Activated T-cell treated with anti-CD3 and anti-CD28 coated beads for 4 hours (primary cell): ENCODE results near the gene RBFOX1.

Experiments used
- DNase-seq: peaks from one replicate; pipeline ENCODE4 v3.0.0-alpha.2; 2020

RBFOX1 gene

GRCh38 chr16:7335991-7336634, 3.5 kb downstream of the RBFOX1 start:
- DNase-seq: no peak

- no peak for DNase-seq
Observed at GRCh38 chr16:7336742-7337141, 4.1 kb downstream of the RBFOX1 start.

GRCh38 chr16:7338826-7339225, 6.2 kb downstream of the RBFOX1 start:
- DNase-seq: no peak

- DNase-seq: no peak
Observed at GRCh38 chr16:7339700-7340099, 7.1 kb downstream of the RBFOX1 start.

- no peak for DNase-seq
Observed at GRCh38 chr16:7340938-7341337, 8.3 kb downstream of the RBFOX1 start.

- no peak for DNase-seq
Observed at GRCh38 chr16:7342598-7342997, 10.0 kb downstream of the RBFOX1 start.

- DNase-seq: no peak
Observed at GRCh38 chr16:7343243-7343642, 10.6 kb downstream of the RBFOX1 start.

- no peak for DNase-seq
Observed at GRCh38 chr16:7344830-7345780, 12.5 kb downstream of the RBFOX1 start.

- no peak for DNase-seq
Observed at GRCh38 chr16:7350806-7351205, 18.2 kb downstream of the RBFOX1 start.

GRCh38 chr16:7351610-7352510, 19.2 kb downstream of the RBFOX1 start:
- DNase-seq: no peak

GRCh38 chr16:7355758-7356157, 23.1 kb downstream of the RBFOX1 start:
- no peak for DNase-seq

GRCh38 chr16:7361416-7362129, 28.9 kb downstream of the RBFOX1 start:
- DNase-seq: no peak

- no peak for DNase-seq
Observed at GRCh38 chr16:7362231-7362630, 29.6 kb downstream of the RBFOX1 start.

GRCh38 chr16:7363422-7364417, 31.1 kb downstream of the RBFOX1 start:
- DNase-seq: no peak

- DNase-seq: no peak
Observed at GRCh38 chr16:7366041-7366440, 33.4 kb downstream of the RBFOX1 start.

- no peak for DNase-seq
Observed at GRCh38 chr16:7366993-7367880, 34.6 kb downstream of the RBFOX1 start.

- DNase-seq: no peak
Observed at GRCh38 chr16:7369204-7369603, 36.6 kb downstream of the RBFOX1 start.

GRCh38 chr16:7372095-7372494, 39.5 kb downstream of the RBFOX1 start:
- no peak for DNase-seq

- no peak for DNase-seq
Observed at GRCh38 chr16:7373776-7374175, 41.1 kb downstream of the RBFOX1 start.

GRCh38 chr16:7374614-7375174, 42.0 kb downstream of the RBFOX1 start:
- no peak for DNase-seq
